Lower leg skin (tissue), 3 donors: ENCODE measurements around the gene ARHGEF16.

Experiments used
- CTCF ChIP-seq, 3 donors: fragments of 450-650 bp; IDR thresholded peaks; one replicate each; pipeline ENCODE4 v1.5.1; 2016; ENCODE audit warnings: antibody characterized with exemption in 3 of 3, mild to moderate bottlenecking in 3 of 3, moderate library complexity in 2 of 3
- POLR2A ChIP-seq, 2 donors: fragments of 450-650 bp; IDR thresholded peaks; one replicate each; pipeline ENCODE4 v1.6.1; 2016 to 2017; ENCODE audit warnings: antibody characterized with exemption in 2 of 2, mild to moderate bottlenecking in 1 of 2, moderate library complexity in 1 of 2

GRCh38 chr1:3524556-3525203, 70.2 kb downstream of the ARHGEF16 start:
- TF ChIP-seq CTCF (IDR thresholded peaks at IDR 0.05) (no peak), POLR2A (IDR thresholded peaks at IDR 0.05) (no peak)
